Activated CD8-positive, alpha-beta memory T cell treated with anti-CD3 and anti-CD28 coated beads for 1 hour (primary cell): ENCODE measurements around the gene SGCD.

ENCODE experiments used
- DNase-seq, 2 donors: peaks; one replicate each; pipeline ENCODE4 v3.0.0-alpha.2; 2020; ENCODE audit warnings: low read depth in 1 of 2; ENCODE audit errors: extremely low read depth in 1 of 2

Gene SGCD

DNA sequence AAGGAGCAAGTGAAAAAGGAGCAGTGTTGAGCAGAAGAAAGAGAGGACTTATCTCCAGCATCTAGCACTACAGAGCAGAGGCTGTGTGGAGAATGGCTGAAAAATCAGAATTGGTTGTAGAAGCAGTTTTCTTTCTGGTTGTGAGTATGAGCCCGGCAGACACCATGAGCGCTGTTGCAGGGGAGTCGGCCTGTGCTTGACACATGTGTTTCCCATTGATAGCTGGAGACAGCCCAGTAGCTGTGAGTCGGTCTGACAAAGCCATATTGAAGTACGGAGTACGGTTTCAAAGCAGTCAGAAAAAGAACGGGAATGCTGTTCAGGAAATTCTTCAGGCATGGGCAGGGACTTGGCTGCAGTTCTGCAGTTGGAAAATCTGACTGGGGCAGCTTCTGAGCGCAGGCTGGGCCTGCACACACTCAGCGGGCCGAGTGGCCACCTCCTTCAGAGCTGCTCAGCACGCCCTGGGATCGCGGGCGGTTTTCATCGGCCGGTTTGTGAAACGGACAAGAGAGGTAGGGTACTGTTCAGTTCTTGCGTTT lies at the start of gene SGCD:
Gene SGCD (plus strand): TSS at position 447 of the 542 bp plus-strand sequence.
- DNase-seq: no peak

DNA sequence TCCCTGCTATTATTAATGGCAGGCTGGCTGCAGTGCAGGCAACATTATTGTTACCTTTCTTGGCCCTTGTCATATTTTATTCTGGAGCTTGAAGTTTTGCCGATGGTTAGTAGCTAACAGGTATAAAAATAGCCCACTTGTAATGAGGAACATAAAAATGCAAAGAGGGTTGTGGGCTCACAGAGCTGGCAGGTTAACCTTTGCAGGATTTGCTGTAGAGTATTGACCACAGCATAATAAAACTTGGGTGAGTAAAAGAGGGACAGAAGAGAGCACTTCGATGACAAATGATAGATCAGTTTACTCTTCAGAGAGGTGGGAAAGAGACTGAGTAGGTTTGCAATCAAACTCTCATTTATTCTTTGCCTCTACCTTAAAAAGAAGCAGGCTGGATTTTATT lies 49.7 kb upstream of the SGCD start:
- no peak for DNase-seq

DNA sequence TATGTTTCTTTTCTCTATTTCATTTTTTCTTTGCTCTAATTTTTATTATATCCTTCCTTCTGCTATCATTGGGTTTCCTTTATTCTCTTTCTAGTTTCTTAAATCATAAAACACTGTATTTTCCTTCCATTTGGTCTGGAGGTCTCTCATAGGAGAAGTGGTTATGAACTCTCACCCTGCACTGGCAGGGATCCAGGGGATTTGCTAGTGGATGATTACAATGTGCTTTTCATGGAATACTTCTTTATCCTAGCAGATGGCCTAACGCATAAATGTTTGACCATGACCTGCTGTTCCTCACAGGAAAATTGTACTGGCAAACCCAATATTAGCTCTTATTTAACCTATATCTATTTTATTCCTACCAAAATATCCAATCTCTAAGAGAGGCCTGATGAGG lies 31.5 kb upstream of the SGCD start:
- no peak for DNase-seq

DNA sequence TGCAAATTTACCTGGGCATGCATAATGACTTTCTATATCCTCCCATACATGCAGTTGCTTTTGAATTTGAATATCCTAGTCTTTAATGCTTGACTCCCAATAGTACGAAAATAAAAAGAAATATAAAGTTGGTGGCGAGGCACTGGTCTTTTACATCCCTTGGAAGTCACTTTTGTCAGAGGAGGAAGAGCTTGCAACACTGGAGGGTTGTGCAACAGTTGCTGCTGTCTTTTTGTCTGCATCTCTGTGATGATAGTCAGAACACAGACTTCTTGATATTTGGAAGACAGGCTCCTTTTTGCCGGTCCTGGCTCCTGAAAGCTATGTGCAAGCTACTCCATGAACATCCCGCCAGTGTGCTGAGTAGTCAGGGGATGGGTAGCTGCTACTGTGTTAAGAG lies 16.8 kb upstream of the SGCD start:
- no peak for DNase-seq

DNA sequence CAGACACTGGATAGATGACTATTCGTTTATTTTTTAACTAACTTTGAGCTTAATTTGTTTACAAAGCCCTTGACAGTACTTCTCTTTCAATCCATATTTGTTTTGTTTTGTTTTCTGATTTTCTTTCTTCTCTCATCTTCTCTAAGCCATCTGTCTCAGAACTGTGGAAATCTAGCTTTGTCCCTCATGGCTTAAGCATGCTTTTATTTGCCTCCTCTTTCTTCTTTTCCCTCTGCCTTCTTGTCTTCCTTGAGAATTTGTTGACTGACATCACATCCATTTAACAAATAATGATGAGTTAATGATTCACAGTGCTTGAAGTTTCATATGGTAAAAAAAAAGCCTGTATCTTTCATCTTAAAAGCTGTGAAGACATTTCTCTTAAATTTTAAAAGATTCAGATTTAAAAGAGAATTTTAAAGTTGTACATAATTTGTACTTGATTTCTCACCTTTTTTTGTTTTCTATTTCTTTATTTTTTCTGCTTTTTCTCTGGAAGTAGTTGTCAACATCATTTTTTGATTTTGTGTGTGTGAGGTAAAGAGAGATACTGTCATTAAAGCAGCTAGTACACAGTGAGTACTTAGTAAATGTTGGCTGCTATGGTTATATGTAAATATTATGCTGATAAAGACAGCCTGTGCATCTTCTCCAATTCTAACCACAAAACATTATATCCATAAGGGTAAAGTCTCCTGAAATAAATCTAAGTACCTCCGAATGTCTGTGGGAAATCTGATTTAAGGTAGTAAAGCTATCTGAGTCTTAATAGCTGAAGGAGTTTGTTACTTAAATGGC lies 13.9 kb upstream of the SGCD start:
- no peak for DNase-seq

DNA sequence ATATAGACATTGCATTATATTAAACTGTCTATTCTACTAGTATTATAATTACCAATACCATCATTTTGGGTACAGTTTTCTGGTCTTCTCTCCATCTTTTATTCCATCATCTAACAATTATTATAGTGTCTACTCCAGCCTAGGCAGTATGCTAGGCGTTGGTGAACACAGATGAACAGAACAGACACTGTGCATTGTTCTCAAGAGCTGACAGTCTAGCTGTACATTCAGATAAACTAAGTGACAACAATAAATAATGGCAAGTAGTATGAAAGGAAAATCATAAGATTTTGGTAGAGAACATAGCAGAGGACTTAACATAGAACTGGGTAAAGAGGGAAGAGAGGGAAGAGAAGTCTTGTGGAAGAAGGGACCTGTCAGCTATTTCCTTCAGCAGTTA lies 12.5 kb upstream of the SGCD start:
- no peak for DNase-seq

DNA sequence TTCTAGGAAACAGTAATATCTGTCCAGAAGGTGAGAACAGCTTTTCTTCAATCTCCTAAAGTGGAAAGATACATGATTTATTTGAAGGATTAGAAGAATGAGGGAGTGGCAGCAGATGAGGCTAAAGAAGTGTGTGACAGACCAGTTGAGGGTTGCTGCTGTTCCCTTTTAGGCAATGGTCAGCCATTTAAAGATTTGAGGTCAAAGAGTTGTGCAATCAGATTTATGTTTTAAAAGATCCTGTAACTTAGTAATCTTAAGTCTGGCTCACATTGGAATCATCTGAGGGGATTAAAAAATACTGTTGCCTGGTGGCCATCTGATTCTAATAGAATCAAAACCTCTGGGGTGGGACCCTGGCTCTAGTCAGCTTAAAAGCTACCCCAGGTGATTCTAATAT lies 4.3 kb upstream of the SGCD start:
- DNase-seq: no peak

DNA sequence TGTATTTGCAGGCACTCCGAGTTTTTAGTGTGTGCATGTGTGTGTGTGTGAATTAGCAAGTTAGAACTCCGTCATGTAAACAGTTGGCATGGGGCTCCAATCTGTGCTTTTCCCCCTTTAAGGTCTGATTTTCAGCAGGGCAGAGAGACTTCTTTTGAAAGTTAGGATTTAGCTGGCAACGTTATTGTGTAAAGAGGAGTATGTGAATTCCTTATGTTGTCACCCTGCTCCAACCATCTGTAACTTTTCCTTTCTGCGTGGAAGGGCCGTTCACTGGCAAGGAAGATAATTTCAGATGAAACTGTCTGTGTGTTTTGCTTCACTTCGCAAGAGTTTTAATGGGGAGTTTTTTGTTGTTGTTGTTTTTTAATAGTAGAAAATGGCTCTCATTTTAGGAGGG lies 332 bp downstream of the SGCD start:
- no peak for DNase-seq

DNA sequence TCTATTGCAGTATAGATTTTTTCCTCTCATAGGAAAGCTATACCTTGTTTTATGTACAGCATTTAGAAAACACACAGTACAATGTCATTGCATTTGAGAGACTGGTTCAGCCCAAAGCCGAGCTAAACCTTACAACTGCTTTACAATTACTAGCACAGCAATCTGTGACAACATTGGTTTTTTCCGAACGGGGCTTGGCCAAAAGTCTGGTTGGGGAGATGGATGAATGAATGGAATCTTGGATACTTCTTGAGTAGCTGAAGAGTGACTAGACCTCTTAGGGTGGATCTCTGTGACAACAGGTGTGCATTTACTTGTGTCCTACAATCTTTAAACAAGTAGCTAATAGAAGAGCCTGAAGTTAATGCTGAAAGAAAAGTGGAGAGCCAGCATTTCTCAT lies 1.2 kb downstream of the SGCD start:
- no peak for DNase-seq

DNA sequence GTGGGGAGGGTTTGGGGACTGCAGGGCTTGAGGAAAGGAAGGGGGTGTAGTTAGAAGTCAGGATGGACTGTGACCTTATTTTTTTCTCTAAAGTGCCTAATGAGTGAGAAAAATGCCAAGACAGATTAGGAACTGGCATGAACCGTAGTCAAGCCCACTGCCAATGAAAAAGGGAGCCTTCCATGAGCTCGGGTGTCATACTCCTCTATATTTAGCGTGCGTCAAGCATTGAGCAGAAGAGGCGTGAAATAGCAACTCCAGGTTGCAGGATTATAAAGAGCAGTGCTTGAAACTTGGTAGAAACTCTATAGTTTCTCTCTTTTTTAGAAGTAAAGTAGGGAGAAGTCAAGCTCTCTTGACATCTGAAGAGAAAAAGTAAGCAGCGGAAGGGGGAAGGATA lies 1.8 kb downstream of the SGCD start:
- no peak for DNase-seq

DNA sequence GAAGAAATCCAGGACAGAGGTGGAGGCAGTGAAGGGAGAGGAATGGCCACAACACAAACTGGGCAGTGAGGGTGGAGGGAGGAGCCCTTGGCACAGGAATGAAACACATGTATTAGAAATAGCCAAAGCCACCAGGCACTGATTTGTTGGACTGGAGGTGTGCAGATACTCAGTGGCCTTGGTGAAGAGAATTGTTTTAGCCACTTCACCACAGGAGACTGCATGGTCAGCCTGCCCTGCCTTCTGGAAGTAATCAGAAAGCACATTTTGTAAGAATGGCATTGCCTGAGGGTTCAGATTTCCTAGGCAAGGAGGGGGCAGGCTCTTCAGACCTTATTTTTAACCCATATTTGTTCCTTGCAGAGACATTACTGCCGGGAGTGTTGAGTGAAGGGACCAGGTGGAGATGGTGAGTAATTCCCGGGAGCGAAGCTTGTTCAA lies 2.2 kb downstream of the SGCD start:
- DNase-seq: no peak

DNA sequence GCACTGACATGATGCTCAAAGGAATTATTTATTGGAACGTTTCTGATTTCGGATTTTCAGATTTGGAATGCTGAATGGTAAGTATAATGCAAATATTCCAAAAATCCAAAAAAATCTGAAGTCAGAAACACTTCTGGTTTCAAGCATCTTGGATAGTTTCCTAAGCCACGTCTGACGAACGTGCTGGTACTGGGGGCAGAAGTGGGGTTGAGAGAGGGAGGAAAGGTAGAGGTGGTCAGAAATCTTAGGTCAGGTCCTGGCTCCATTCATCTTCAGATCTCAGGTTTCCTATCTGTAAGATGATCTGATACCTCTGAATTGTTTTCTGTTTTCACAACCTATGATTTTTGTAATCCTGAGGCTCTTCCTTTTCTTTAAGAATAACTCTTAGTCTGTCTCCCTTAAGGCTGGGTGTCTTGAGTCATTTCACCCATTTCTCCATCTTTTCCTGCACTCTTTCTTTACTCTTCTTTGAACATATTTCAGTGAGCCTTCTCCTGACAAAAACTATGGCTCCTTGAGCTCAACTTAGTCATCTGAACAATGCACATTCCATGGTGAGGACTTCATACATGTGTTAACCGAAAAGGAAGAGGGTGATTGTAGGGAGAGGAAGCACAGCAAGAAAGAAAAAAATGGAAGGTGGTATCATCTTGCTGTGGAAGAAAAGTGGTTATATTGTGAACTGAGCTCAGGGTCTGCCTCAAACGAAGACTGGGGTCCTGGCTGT lies 3.3 kb downstream of the SGCD start:
- DNase-seq: no peak

DNA sequence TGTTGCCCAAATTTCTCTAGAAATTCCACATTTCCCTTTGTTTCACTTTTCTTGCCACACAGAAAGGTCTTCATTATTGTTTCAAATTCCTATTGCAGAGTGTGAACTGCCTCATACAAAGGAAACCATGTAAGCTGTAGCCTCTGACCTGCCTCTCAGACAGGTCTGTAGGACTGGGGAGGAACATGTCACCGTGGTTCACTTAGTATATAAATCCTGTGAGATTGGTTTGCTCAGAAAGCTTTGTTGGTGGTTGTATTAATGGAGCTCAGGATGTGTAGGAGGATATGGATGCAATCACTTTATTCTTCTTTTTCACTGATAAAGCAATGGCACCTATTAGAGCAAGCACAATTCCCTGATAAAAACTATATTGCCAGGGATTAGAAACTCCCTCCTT lies 4.2 kb downstream of the SGCD start:
- DNase-seq: no peak

DNA sequence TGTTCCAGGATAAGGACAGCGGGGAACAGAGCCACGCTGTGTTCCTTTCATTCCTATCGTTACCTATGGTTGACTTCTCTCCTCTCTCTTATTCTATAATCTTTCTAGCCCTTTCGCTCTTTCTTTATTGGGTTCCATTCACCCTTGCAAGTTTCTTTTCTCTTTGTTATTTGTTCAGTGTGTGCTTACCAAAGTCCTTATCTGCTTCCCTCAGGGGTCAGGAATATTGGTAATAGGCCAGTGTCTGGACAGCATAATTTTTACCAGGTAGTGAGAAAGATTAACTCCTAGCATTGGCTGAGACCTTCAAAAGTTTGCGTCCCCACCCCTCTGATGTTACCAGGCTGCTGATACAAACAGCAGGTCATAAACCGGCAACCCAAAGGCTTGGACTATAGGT lies 4.9 kb downstream of the SGCD start:
- no peak for DNase-seq

DNA sequence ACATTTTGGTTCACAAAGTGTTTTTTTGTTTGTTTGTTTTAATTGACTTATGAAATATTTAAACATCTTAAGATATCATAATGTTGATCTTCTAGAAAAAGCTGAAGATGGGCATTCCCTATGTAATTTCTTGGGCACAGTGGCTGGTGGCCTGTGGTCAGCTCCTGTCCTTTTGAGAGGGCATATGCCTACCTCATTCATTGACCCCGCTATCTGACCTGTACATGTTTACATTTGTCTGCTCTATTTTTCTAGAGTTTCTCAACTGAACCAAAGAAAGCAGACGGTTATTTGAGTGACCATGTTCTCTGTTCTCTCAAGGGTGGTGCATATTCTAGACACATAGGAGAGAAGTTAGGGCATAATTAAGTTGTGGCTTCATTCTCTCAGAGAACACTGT lies 5.3 kb downstream of the SGCD start:
- DNase-seq: no peak

DNA sequence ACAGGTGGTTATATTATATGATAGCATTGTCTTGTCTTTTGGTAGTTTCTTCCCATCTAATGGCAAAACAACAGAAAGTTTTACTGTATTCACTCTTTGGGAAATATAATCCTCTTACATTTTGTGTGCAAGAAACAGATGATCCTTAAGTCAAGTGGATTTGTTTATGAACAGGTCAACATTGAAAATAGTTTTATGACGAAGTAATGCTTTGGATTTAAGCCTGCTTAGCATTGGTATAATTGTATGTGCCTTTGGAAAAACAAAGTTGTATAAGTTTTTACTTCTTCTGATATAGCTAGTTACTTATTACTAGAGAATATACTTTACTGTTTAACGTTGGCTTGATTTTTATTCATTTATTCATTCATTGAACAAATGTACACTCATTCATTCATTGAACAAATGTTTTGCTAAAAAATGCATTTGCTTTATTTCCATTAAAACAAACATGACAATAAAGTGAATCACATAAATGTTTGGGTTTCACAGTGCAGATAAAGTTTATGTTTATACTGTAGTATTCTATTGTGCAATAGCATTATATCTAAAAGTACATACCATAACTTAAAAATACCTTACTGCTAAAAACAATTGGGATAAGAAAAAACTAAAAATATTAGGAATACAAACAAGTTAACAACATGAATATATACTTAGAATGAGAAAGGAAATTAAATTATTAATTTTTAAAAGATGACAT lies 12.3 kb downstream of the SGCD start:
- DNase-seq: no peak

DNA sequence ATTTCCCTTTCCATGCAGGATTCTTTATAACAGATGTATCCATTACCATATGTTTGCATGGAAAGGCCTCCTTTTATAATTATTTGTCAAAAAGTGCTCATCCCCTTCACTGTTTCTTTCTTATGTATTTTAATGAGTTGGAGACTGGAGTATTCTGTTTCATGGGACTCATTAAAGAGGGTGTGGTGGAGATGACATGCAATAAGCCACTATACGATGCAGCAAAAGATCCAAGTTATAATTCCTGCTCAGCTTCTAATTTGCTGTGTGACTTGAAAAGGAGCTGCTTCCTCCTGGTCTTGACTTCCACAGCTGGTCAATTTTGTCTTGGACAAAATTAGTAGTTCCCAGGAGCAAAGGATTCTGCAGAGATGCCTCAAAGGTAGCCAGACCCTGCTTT lies 13.9 kb downstream of the SGCD start:
- no peak for DNase-seq

DNA sequence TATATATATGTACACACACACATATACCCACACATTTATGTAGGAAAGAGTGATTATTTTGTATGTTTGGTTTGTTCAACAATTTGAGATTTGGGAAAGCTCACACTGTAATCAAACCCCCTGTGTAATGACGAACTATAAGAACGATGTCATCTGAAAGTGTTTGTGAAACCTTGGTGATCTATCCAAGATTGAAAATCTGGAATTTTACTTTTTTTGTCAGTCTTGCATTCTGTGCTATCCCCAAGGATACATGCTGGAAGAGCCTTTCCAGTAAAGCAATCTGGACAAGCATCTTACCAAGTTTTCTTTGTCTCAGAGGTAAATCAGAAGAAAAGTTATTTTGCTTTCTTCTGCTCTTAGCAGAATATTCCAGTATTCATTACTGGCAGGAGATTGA lies 23.3 kb downstream of the SGCD start:
- DNase-seq: no peak

DNA sequence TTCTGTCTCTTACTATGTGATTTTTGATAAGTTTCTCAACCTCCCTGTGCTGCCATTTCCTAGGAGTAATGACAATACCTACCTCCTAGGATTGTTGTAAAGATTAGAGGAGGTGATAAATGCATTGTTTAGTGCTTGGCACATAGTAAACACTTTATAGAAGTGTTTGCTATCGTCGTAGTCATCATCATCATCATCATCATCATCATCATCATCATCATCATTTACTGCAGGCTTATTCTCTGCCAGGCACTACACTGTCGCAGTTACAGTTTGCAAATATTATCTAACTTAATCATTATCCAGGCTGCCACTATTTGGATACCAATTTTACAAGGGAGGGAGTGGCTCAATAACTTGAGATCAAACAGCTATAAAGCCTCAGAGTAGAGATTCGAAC lies 24.5 kb downstream of the SGCD start:
- no peak for DNase-seq

DNA sequence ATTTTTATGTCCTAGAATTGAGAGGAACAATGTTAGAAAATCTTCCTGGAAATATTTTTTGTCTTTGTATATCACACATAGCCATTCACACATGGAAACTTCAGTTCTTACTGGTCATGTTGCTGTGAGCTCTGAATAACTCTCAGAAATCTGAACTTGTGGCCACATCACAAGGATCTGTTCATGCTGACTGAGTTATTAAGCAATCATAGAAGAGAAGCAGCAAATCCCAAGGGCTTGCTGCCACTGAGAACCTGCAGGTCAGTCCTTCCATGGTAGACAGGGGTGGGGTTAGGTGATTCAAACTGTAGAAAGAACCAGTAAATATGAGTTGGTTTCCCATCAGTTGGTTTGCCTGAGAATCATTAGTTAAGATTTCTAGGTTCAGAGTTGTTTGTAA lies 27.6 kb downstream of the SGCD start:
- DNase-seq: no peak

DNA sequence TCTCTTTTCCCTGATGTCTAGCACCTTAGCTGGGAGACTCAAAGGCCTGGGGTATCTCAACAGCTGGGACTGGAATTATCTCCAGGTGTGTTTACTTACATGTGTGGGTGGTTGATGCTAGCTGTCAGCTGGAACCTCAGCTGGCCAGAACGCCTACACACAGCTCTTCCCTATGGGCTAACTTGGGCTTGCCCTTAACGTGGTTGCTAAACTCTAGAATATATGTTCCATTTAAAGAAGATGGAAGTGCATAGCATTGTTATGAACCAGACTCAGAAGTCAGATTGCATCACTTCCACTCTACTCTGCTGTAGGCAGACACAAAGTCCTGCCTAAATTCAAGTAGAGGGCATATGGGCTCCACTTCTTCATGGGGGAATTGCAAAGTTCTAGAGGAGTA lies 29.3 kb downstream of the SGCD start:
- DNase-seq: no peak

DNA sequence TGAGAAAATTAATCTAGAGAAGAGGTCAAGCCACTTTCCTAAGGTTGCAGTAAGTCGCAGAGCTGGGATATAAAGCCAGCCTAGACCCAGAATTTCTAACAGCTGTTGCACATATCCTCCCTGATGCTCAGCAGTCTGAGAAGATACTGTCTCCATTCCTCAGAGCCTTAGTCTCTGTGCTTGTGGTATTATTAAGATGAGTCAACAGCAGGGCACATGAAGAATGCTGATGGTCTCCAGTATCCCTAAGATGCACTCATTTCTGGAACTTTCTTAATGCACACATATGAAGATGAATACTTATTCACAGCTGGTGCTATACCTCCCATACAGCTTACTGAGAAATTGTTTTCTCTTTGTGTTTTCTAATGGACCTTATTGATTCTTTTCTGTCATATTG lies 32.5 kb downstream of the SGCD start:
- DNase-seq: no peak
